ENCODE results near the gene ING1.
"Not testable (repeated sequence)": the region's sequence is repeated elsewhere in the genome, so short reads cannot be mapped to it uniquely, and the experiment has no call there.

ING1 gene

DNA sequence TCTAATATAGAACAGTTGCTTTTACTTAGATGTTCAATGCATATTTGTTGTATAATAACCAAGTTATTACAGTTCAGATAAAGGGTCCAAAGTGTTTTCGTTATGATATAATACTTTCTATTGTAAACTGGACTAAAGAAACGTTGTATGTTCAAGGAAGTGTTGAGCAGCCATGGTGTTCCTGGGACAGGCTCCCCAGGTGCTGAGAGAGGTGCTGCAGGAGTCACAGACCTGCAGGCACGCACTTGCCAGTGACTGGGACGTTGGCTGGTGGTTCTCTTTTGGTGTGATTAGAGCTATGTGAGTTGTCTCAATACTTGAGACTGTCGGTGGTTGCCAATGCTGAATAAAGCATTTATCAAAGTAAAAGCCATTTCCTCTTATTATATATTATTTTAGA, 9.5 kb downstream of the ING1 start:
- Histone ChIP-seq H3K9me3 (no peaks in the 10 kb centered on the region), H3K36me3 (peaks cover 3% of the 10 kb centered on the region), H3K27me3 (no peaks in the 10 kb centered on the region), H3K4me3 (ENCODE audit: low read depth, low read length) (no peak overlapping the region), H3K4me1 (no peaks in the 10 kb centered on the region)
- no peak for DNase-seq
- TF ChIP-seq, protein P1, sequence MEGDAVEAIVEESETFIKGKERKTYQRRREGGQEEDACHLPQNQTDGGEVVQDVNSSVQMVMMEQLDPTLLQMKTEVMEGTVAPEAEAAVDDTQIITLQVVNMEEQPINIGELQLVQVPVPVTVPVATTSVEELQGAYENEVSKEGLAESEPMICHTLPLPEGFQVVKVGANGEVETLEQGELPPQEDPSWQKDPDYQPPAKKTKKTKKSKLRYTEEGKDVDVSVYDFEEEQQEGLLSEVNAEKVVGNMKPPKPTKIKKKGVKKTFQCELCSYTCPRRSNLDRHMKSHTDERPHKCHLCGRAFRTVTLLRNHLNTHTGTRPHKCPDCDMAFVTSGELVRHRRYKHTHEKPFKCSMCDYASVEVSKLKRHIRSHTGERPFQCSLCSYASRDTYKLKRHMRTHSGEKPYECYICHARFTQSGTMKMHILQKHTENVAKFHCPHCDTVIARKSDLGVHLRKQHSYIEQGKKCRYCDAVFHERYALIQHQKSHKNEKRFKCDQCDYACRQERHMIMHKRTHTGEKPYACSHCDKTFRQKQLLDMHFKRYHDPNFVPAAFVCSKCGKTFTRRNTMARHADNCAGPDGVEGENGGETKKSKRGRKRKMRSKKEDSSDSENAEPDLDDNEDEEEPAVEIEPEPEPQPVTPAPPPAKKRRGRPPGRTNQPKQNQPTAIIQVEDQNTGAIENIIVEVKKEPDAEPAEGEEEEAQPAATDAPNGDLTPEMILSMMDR (IDR thresholded peaks at IDR 0.05; ENCODE audit: low read depth, low read length), result no peak

DNA sequence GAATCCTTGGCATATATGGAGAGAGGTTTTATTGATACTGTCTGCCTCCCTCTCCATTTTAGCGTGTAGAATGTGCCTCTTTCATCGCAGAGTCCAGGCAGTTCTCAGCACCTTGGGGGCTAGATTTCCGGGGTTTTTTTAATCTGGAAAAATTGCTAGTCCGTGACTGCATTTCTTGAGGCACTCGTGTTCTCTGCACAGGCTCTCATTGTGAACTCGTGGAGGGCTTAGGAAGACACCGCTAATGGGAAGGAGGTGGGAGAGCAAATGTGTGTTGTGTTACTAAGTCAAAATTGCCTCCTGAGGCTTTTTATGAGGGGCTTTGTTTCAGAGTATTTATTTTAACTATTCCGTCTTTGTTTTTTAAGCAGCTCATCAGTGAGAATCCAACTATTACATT, 10.1 kb downstream of the ING1 start:
- Histone ChIP-seq H3K4me3 (ENCODE audit: low read depth, low read length) (no peak overlapping the region), H3K36me3 (peaks cover 3% of the 10 kb centered on the region), H3K27me3 (no peaks in the 10 kb centered on the region), H3K9me3 (no peaks in the 10 kb centered on the region), H3K4me1 (no peaks in the 10 kb centered on the region)
- DNase-seq, result no peak
- TF ChIP-seq, protein P1 (IDR thresholded peaks at IDR 0.05; ENCODE audit: low read depth, low read length), result no peak

DNA sequence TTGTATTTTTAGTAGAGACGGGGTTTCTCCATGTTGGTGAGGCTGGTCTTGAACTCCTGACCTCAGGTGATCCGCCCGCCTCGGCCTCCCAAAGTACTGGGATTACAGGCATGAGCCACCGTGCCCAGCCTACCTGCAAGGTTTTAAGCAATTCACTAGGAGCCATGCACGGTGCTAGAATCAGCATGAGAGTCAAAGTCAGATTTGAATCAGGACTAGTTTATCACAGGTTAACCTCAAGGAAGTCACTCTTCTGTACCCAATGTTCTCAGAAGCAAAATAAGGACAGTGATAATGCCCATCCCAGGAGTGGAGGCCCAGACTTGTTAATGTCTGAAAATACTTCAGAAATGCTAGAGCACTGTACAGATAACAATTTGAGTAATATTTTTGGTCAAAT, 12.7 kb downstream of the ING1 start:
- H3K27me3 ChIP-seq; H3K36me3 ChIP-seq; H3K9me3 ChIP-seq; DNase-seq; H3K4me1 ChIP-seq; H3K4me3 ChIP-seq (ENCODE audit: low read depth, low read length): not testable (repeated sequence)

DNA sequence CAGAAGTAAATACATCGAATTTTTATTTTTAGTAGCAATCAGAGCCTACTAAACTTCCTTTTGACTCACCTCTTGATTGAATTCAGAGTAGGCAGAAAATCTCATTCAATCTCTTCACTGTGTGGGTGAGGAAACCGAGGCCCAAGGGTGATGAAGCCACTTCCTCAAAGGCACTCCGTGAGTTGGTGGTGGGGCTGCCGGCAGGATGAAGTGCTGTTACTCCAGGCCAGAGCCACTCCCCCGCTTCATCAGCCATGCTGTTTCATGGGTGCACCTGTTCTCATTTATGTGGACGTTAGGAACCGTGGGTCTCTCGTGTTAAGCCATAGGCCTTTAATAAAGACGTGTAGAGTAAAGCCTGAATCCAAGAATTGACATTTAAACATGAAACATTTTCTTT, 13.2 kb downstream of the ING1 start:
- Histone ChIP-seq H3K4me3 (ENCODE audit: low read depth, low read length) (no peak overlapping the region), H3K27me3 (no peaks in the 10 kb centered on the region), H3K4me1 (no peaks in the 10 kb centered on the region), H3K9me3 (no peaks in the 10 kb centered on the region), H3K36me3 (no peaks in the 10 kb centered on the region)
- DNase-seq, result no peak
- TF ChIP-seq, protein P1 (IDR thresholded peaks at IDR 0.05; ENCODE audit: low read depth, low read length), result no peak

DNA sequence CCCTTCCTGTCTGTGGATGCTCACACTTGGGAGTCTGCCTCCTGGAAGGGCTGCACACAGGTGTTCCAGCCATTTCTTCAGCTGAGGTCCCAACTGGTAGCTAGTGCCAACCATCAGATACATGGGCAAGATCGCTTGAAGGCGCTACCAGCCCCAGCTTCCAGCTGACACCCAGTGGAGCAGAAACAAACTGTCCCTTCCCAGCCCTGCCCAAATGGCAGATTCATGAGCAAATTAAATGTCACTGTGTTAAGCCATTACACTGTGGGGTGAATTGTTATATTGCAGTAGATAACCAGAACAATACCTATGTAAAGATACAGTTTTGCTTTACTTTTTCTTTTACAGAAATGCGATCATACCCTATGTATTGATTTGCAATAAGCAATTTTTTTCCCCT, 17.6 kb downstream of the ING1 start:
- Histone ChIP-seq H3K9me3 (no peaks in the 10 kb centered on the region), H3K4me1 (no peaks in the 10 kb centered on the region), H3K4me3 (ENCODE audit: low read depth, low read length) (no peak overlapping the region), H3K36me3 (no peaks in the 10 kb centered on the region), H3K27me3 (no peaks in the 10 kb centered on the region)
- TF ChIP-seq, protein P1 (IDR thresholded peaks at IDR 0.05; ENCODE audit: low read depth, low read length), result no peak
- DNase-seq, result no peak

DNA sequence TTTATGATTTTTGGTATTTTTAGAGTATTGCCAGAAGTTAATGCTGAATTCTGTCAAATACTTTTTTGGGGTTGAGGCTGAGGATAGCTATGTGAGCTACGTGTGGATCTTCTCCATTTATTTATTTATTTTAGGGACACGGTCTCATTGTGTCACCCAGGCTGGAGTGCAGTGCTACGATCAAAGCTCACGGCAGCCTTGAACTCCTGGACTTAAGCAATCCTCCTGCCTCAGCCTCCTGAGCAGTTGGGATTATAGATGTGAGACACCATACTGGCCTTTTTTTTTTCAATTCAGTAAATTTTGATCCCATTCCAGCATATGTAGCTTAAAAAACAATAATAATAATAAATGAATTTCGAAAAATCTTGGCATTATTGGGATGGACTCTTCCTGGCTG, 21.1 kb downstream of the ING1 start:
- H3K4me1 ChIP-seq, result no peaks in the 10 kb centered on the region
- H3K27me3 ChIP-seq, result no peaks in the 10 kb centered on the region
- TF ChIP-seq, protein P1 (IDR thresholded peaks at IDR 0.05; ENCODE audit: low read depth, low read length), result no peak
- H3K9me3 ChIP-seq, result no peaks in the 10 kb centered on the region
- no peak for DNase-seq
- H3K4me3 ChIP-seq (ENCODE audit: low read depth, low read length), result no peak overlapping the region
- H3K36me3 ChIP-seq, result no peaks in the 10 kb centered on the region

DNA sequence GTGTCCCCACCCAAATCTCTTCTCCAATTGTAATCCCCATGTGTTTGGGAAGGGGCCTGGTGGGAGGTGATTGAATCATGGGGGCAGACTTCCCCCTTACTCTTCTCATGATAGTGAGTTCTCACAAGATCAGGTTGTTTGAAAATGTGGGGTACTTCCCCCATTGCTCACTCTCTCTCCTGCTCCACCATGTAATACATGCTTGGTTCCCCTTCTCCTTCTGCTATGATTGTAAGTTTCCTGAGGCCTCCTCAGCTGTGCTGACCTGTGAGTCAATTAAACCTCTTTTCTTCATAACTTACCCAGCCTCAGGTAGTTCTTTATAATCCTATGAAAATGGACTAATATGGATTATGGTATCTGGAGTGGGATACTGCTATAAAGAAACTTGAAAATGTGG, 24.1 kb downstream of the ING1 start:
- H3K4me3 ChIP-seq (ENCODE audit: low read depth, low read length), result no peak overlapping the region
- TF ChIP-seq, protein P1 (IDR thresholded peaks at IDR 0.05; ENCODE audit: low read depth, low read length), result no peak
- DNase-seq, result no peak
- no peaks in the 10 kb centered on the region; the same call in 1 of the 2 replicates for H3K27me3 ChIP-seq
- H3K36me3 ChIP-seq, result no peaks in the 10 kb centered on the region
- H3K9me3 ChIP-seq, result no peaks in the 10 kb centered on the region
- no peaks in the 10 kb centered on the region for H3K4me1 ChIP-seq
